ENCODE data around the gene RFC5.
"Not testable (repeated sequence)": the region's sequence is repeated elsewhere in the genome, so short reads cannot be mapped to it uniquely, and the experiment has no call there.

The RFC5 gene

GRCh38 chr12:118063576-118064391 is 47.3 kb downstream of the RFC5 start:
- Histone ChIP-seq H3K36me3 (ENCODE audit: control insufficient read depth in 1 of 2, insufficient read depth in 2 of 2, low read length in 2 of 2) (no peaks in the 10 kb centered on the region), H3K4me1 (ENCODE audit: control insufficient read depth in 1 of 2, insufficient read depth in 2 of 2, low read length in 2 of 2) (peaks cover 10 to 13% of the 10 kb centered on the region in 2 donors), H3K9me3 (ENCODE audit: control insufficient read depth in 1 of 2, low read length in 2 of 2) (no peaks in the 10 kb centered on the region), H3K4me3 (ENCODE audit: low read depth in 1 of 2, low read length in 2 of 2) (no peak overlapping the region), H3K27ac (ENCODE audit: low read length) (no peak overlapping the region), H3K27me3 (ENCODE audit: low read depth, low read length) (no peaks in the 10 kb centered on the region)

GRCh38 chr12:118064608-118065007 is 48.1 kb downstream of the RFC5 start:
- Histone ChIP-seq H3K9me3 (ENCODE audit: control insufficient read depth in 1 of 2, low read length in 2 of 2) (no peaks in the 10 kb centered on the region), H3K27ac (ENCODE audit: low read length) (no peak overlapping the region), H3K27me3 (ENCODE audit: low read depth, low read length) (no peaks in the 10 kb centered on the region), H3K36me3 (ENCODE audit: control insufficient read depth in 1 of 2, insufficient read depth in 2 of 2, low read length in 2 of 2) (no peaks in the 10 kb centered on the region), H3K4me3 (ENCODE audit: low read depth in 1 of 2, low read length in 2 of 2) (no peak overlapping the region), H3K4me1 (ENCODE audit: control insufficient read depth in 1 of 2, insufficient read depth in 2 of 2, low read length in 2 of 2) (peaks cover 9 to 10% of the 10 kb centered on the region in 2 donors)

- no peaks in the 10 kb centered on the region for H3K27me3 ChIP-seq (ENCODE audit: low read depth, low read length)
- no peaks in the 10 kb centered on the region for H3K9me3 ChIP-seq (ENCODE audit: control insufficient read depth in 1 of 2, low read length in 2 of 2)
- peaks cover 7 to 9% of the 10 kb centered on the region in 2 donors for H3K4me1 ChIP-seq (ENCODE audit: control insufficient read depth in 1 of 2, insufficient read depth in 2 of 2, low read length in 2 of 2)
- H3K4me3 ChIP-seq (ENCODE audit: low read depth in 1 of 2, low read length in 2 of 2) = no peak overlapping the region
- no peaks in the 10 kb centered on the region for H3K36me3 ChIP-seq (ENCODE audit: control insufficient read depth in 1 of 2, insufficient read depth in 2 of 2, low read length in 2 of 2)
- no peak overlapping the region for H3K27ac ChIP-seq (ENCODE audit: low read length)
Observed at GRCh38 chr12:118065380-118065779, 48.9 kb downstream of the RFC5 start.

GRCh38 chr12:118068445-118068844 is 51.9 kb downstream of the RFC5 start:
- Histone ChIP-seq H3K4me3 (ENCODE audit: low read depth in 1 of 2, low read length in 2 of 2) (no peak overlapping the region), H3K9me3 (ENCODE audit: control insufficient read depth in 1 of 2, low read length in 2 of 2) (no peaks in the 10 kb centered on the region), H3K4me1 (ENCODE audit: control insufficient read depth in 1 of 2, insufficient read depth in 2 of 2, low read length in 2 of 2) (peaks cover 7 to 8% of the 10 kb centered on the region in 2 donors), H3K27me3 (ENCODE audit: low read depth, low read length) (no peaks in the 10 kb centered on the region), H3K36me3 (ENCODE audit: control insufficient read depth in 1 of 2, insufficient read depth in 2 of 2, low read length in 2 of 2) (peaks cover 0 to 7% of the 10 kb centered on the region in 2 donors), H3K27ac (ENCODE audit: low read length) (no peak overlapping the region)

- Histone ChIP-seq H3K36me3 (ENCODE audit: control insufficient read depth in 1 of 2, insufficient read depth in 2 of 2, low read length in 2 of 2) (peaks cover 0 to 7% of the 10 kb centered on the region in 2 donors), H3K4me1 (ENCODE audit: control insufficient read depth in 1 of 2, insufficient read depth in 2 of 2, low read length in 2 of 2) (no peaks in the 10 kb centered on the region), H3K27me3 (ENCODE audit: low read depth, low read length) (no peaks in the 10 kb centered on the region), H3K27ac (ENCODE audit: low read length) (no peak overlapping the region), H3K4me3 (ENCODE audit: low read depth in 1 of 2, low read length in 2 of 2) (no peak overlapping the region), H3K9me3 (ENCODE audit: control insufficient read depth in 1 of 2, low read length in 2 of 2) (no peaks in the 10 kb centered on the region)
Observed at GRCh38 chr12:118070650-118071049, 54.1 kb downstream of the RFC5 start.

GRCh38 chr12:118073768-118074167 is 57.3 kb downstream of the RFC5 start:
- Histone ChIP-seq H3K4me3 (ENCODE audit: low read depth in 1 of 2, low read length in 2 of 2) (no peak overlapping the region), H3K9me3 (ENCODE audit: control insufficient read depth in 1 of 2, low read length in 2 of 2) (peaks cover 0 to 3% of the 10 kb centered on the region in 2 donors), H3K36me3 (ENCODE audit: control insufficient read depth in 1 of 2, insufficient read depth in 2 of 2, low read length in 2 of 2) (peaks cover 7 to 8% of the 10 kb centered on the region in 2 donors), H3K27me3 (ENCODE audit: low read depth, low read length) (no peaks in the 10 kb centered on the region), H3K27ac (ENCODE audit: low read length) (no peak overlapping the region), H3K4me1 (ENCODE audit: control insufficient read depth in 1 of 2, insufficient read depth in 2 of 2, low read length in 2 of 2) (no peaks in the 10 kb centered on the region)

GRCh38 chr12:118081521-118081920 is 65.0 kb downstream of the RFC5 start:
- not testable (repeated sequence) for H3K4me1 ChIP-seq (ENCODE audit: control insufficient read depth in 1 of 2, insufficient read depth in 2 of 2, low read length in 2 of 2); H3K27me3 ChIP-seq (ENCODE audit: low read depth, low read length); H3K4me3 ChIP-seq (ENCODE audit: low read depth in 1 of 2, low read length in 2 of 2); H3K27ac ChIP-seq (ENCODE audit: low read length); H3K9me3 ChIP-seq (ENCODE audit: control insufficient read depth in 1 of 2, low read length in 2 of 2)
- peaks cover 0 to 23% of the 10 kb centered on the region in 2 donors for H3K36me3 ChIP-seq (ENCODE audit: control insufficient read depth in 1 of 2, insufficient read depth in 2 of 2, low read length in 2 of 2)
